B cell (primary cell): ENCODE results near the gene TGFB1. TPM values are rescaled to one million over a fixed set of nuclear protein-coding genes. Genes with fewer than 3 reads are reported as not detected.

ENCODE experiments used
- ATAC-seq: fragments of 200-7000 bp; cut with Tn5 transposase; one replicate; pipeline ENCODE4 v1.10.0; 2021; ENCODE audit warnings: low read depth, mild to moderate bottlenecking, moderate number of reproducible peaks, moderate library complexity
- CTCF ChIA-PET: fragments of 350-600 bp; sonication (Branson Sonifier 250); formaldehyde crosslinking; loops from one replicate; lab custom pipeline; 2021; ENCODE audit warnings: antibody characterized with exemption, inconsistent platforms; lab: Charles Lee
- POLR2A ChIA-PET: fragments of 350-600 bp; sonication (Branson Sonifier 250); formaldehyde crosslinking; loops from one replicate; lab custom pipeline; 2021; ENCODE audit warnings: antibody characterized with exemption; lab: Charles Lee
- DNase-seq: peaks from one replicate; pipeline ENCODE4 v3.0.0; 2013
- H2AFZ ChIP-seq: 2 replicates; pipeline ENCODE4 v1.6.1; 2012; ENCODE audit warnings: mild to moderate bottlenecking, low read depth, low read length; ENCODE audit not compliant: insufficient read depth, poor library complexity, severe bottlenecking
- H3K27ac ChIP-seq, 2 donors: 1 replicate in 1 of 2; 2 replicates in 1 of 2; pipeline ENCODE4 v1.5.1; 2012 to 2013; ENCODE audit warnings: low read length in 2 of 2, mild to moderate bottlenecking in 2 of 2, moderate library complexity in 1 of 2
- H3K27me3 ChIP-seq, 4 experiments: fragments of 200-600 bp in 1 of 4; sonication (generic) in 1 of 4; replicated peaks in 1 of 4; 1 replicate in 2 of 4; 2 replicates in 2 of 4; pipeline versions ENCODE4 v1.6.1 to v1.7.0; 2013 to 2016; ENCODE audit warnings: low read length in 3 of 4, mild to moderate bottlenecking in 2 of 4, mixed read lengths in 1 of 4, moderate library complexity in 1 of 4; ENCODE audit not compliant: insufficient read depth in 4 of 4, control insufficient read depth in 3 of 4; ENCODE audit errors: control extremely low read depth in 1 of 4
- H3K36me3 ChIP-seq, 2 experiments: replicated peaks in 1 of 2; 1 replicate in 1 of 2; 2 replicates in 1 of 2; pipeline versions ENCODE4 v1.6.1 to v1.7.1; 2013; ENCODE audit warnings: low read length in 1 of 2; ENCODE audit not compliant: insufficient read depth in 2 of 2, control insufficient read depth in 1 of 2; ENCODE audit errors: control extremely low read depth in 1 of 2, extremely low read depth in 1 of 2
- H3K4me1 ChIP-seq, 2 donors: fragments of 200-600 bp in 1 of 2; sonication (generic) in 1 of 2; 1 replicate in 1 of 2; 2 replicates in 1 of 2; pipeline versions ENCODE4 v1.5.1 to v1.6.1; 2013 to 2017; ENCODE audit warnings: low read length in 2 of 2; ENCODE audit not compliant: control insufficient read depth in 2 of 2, insufficient read depth in 2 of 2
- H3K4me2 ChIP-seq: replicated peaks from 2 replicates; pipeline ENCODE3; 2012; ENCODE audit warnings: mild to moderate bottlenecking, low read depth, low read length; ENCODE audit not compliant: poor library complexity, severe bottlenecking
- H3K4me3 ChIP-seq, 5 experiments: fragments of 200-600 bp in 1 of 5; sonication (generic) in 1 of 5; 1 replicate in 3 of 5; 2 replicates in 2 of 5; pipeline versions ENCODE4 v1.5.1 to v1.7.0; 2011 to 2016; ENCODE audit warnings: low read length in 4 of 5, mild to moderate bottlenecking in 4 of 5, low read depth in 2 of 5, control low read depth in 1 of 5, moderate library complexity in 1 of 5; ENCODE audit not compliant: insufficient read depth in 1 of 5; ENCODE audit errors: control extremely low read depth in 1 of 5, extremely low read depth in 1 of 5
- H3K79me2 ChIP-seq: fragments of 200-600 bp; sonication (generic); one replicate; pipeline ENCODE4 v1.6.0; 2016; ENCODE audit warnings: low read length; ENCODE audit not compliant: control insufficient read depth, insufficient read depth
- H3K9ac ChIP-seq: fragments of 200-600 bp; sonication (generic); 2 replicates; pipeline ENCODE4 v1.6.1; 2017; ENCODE audit warnings: mild to moderate bottlenecking, low read length, moderate library complexity
- H3K9me3 ChIP-seq, 3 donors: one replicate each; pipeline versions ENCODE4 v1.6.1 to v1.7.1; 2013; ENCODE audit warnings: low read length in 2 of 3; ENCODE audit not compliant: control insufficient read depth in 2 of 3, insufficient read depth in 1 of 3; ENCODE audit errors: control extremely low read depth in 1 of 3
- H4K20me1 ChIP-seq: 2 replicates; pipeline ENCODE4 v1.6.0; 2012; ENCODE audit warnings: mild to moderate bottlenecking, low read length; ENCODE audit not compliant: insufficient read depth, control insufficient read depth, poor library complexity, severe bottlenecking
- H3K27ac Mint-ChIP-seq: one replicate; pipeline ENCODE4 v1.8.0; 2021; ENCODE audit warnings: mixed read lengths
- H3K27me3 Mint-ChIP-seq: one replicate; pipeline ENCODE4 v1.8.0; 2021; ENCODE audit warnings: mixed read lengths
- H3K4me1 Mint-ChIP-seq: one replicate; pipeline ENCODE4 v1.8.0; 2021; ENCODE audit warnings: mixed read lengths
- H3K4me3 Mint-ChIP-seq: one replicate; pipeline ENCODE4 v1.8.0; 2021; ENCODE audit warnings: mixed read lengths
- H3K9me3 Mint-ChIP-seq: one replicate; pipeline ENCODE4 v1.8.0; 2022; ENCODE audit warnings: mixed read lengths; ENCODE audit not compliant: insufficient read depth
- EZH2 ChIP-seq: IDR thresholded peaks from 2 replicates; pipeline ENCODE4 v1.6.1; 2012; ENCODE audit warnings: borderline replicate concordance, low read depth, mild to moderate bottlenecking, moderate library complexity, low read length; ENCODE audit not compliant: insufficient read depth, poor library complexity, severe bottlenecking
- WGBS: methylation state at CpG from one replicate; pipeline ENCODE4 v1.1.5; 2013; ENCODE audit warnings: missing lambda C conversion rate; ENCODE audit not compliant: insufficient coverage; 5-methylcytosine and 5-hydroxymethylcytosine counted together
- intact Hi-C: fragments of 100-400 bp; cut with micrococcal nuclease; formaldehyde crosslinking; loops from one replicate; pipeline ENCODE4 v1.10.0; 2022
- polyA plus RNA-seq: library from polyadenylated mRNA; depleted of rRNA; stranded (reverse); fragments of >200 nt; gene quantifications from 2 replicates; pipeline ENCODE4 v1.2.3, GENCODE V29; 2012
- total RNA-seq, 2 donors: library from RNA; stranded (reverse); fragments of 120-200 nt in 1 of 2; gene quantifications; 1 replicate in 1 of 2; 2 replicates in 1 of 2; pipeline versions ENCODE4 v1.2.3 to v1.2.4, GENCODE V29; 2013 to 2022
- TF ChIP-seq, protein P1 (sequence below): fragments of 200-600 bp; IDR thresholded peaks from one replicate; pipeline ENCODE4 v1.8.0; 2022; ENCODE audit warnings: antibody characterized with exemption, mild to moderate bottlenecking

Gene TGFB1
- total and polyA plus RNA-seq, 2 donors (not counting 1 experiment from before 2014, with no cell fraction given) = 109 to 120 TPM

DNA sequence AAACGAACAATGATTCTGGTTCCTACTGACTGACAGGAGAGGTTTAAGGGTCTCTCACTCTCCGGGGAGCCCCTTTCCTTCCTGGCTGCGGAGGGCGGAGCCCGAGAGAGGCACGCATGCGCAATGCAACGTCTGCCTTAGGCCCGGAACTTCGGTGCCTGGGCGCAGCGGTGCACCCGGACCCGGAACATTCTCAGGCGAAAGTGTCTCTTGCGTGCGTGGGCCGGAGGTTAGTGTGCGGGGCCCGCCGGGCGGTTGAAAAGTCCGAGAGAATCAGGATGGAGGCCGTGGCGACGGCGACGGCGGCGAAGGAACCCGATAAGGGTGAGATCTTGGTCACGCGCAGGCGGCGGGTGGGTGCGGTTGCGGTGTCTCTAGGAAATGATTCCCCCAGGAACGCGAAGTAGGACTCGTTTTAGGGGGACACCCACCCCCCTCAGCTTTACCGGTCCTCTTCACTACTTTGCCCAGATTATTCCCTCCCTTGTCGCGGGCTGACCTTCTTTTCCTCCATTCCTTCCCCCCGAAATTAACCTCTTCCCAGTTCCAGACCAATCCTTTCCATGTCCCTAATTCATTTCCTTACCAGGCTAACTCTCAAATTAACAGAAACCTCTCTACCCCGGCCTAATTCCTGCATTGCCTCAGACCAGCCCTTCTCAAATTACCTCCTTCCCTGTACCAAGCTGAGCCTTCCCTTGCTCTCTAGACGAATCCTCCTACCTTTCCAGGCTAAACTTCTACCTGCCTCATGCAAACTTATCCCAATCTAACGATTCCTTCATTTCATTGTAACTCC, 43.5 kb downstream of the TGFB1 start, which contains the start of gene CCDC97:
CCDC97 (plus strand) TSS at position 140 of the 799 bp plus-strand sequence; CDS start at position 279, 139 bp downstream.
- H3K9me3 Mint-ChIP-seq = no peaks in the 10 kb centered on the region
- TF ChIP-seq EZH2 = no peak
- TF ChIP-seq, protein P1, sequence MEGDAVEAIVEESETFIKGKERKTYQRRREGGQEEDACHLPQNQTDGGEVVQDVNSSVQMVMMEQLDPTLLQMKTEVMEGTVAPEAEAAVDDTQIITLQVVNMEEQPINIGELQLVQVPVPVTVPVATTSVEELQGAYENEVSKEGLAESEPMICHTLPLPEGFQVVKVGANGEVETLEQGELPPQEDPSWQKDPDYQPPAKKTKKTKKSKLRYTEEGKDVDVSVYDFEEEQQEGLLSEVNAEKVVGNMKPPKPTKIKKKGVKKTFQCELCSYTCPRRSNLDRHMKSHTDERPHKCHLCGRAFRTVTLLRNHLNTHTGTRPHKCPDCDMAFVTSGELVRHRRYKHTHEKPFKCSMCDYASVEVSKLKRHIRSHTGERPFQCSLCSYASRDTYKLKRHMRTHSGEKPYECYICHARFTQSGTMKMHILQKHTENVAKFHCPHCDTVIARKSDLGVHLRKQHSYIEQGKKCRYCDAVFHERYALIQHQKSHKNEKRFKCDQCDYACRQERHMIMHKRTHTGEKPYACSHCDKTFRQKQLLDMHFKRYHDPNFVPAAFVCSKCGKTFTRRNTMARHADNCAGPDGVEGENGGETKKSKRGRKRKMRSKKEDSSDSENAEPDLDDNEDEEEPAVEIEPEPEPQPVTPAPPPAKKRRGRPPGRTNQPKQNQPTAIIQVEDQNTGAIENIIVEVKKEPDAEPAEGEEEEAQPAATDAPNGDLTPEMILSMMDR = no peak
- Histone ChIP-seq H3K36me3 (peaks cover 4 to 42% of the 10 kb centered on the region in 2 experiments), H3K4me3 (peak within 1 kb of the TSS; percentile 59 to 100 (median 68)), H3K4me1 (peaks cover 49 to 62% of the 10 kb centered on the region in 2 donors), H2AFZ (peak within 1 kb of the TSS; percentile 90), H3K9me3 (no peaks in the 10 kb centered on the region), H4K20me1 (peaks cover 43% of the 10 kb centered on the region), H3K27ac (peak within 1 kb of the TSS; percentile 89 to 100), H3K4me2 (peak within 1 kb of the TSS; percentile 98), H3K79me2 (peaks cover 73% of the 10 kb centered on the region), H3K27me3 (no peaks in the 10 kb centered on the region), H3K9ac (peak within 1 kb of the TSS; percentile 96)
- intact Hi-C loops = loop anchor here (1.0 kb wide), 3 partner anchors 16 to 87 kb away; partner anchors contain the start of genes BCKDHA and EXOSC5
- ATAC-seq = peak; percentile 77
- H3K27ac Mint-ChIP-seq = peak within 1 kb of the TSS; percentile 100
- H3K4me1 Mint-ChIP-seq = peaks cover 64% of the 10 kb centered on the region
- under 1% methylated on average over 47 of the region's 47 CpGs for WGBS
- peak; percentile 97 for DNase-seq
- peak within 1 kb of the TSS; percentile 98 for H3K4me3 Mint-ChIP-seq
- POLR2A ChIA-PET = interaction anchor here (0.5 to 1.6 kb wide), 5 partner anchors 17 to 69 kb away, joined by 5 to 12 read pairs (median 7); partner anchors contain the start of genes B9D2 and HNRNPUL1
- CTCF ChIA-PET = interaction anchor here (0.7 to 7.2 kb wide), 10 partner anchors 17 to 371 kb away, joined by 3 to 67 read pairs (median 12); partner anchors contain the start of genes HNRNPUL1 and TGFB1
- H3K27me3 Mint-ChIP-seq = no peaks in the 10 kb centered on the region
